HL-60 (cell line): Measurements from ENCODE around the gene SUN1.

Experiments
- CTCF ChIP-seq: IDR thresholded peaks from one replicate; pipeline ENCODE4 v1.5.1; 2011; ENCODE audit warnings: low read length, control low read depth, inconsistent platforms; ENCODE audit not compliant: insufficient read depth
- POLR2AphosphoS5 ChIP-seq: IDR thresholded peaks from 2 replicates; pipeline ENCODE4 v1.6.1; 2012; ENCODE audit warnings: low read depth

DNA sequence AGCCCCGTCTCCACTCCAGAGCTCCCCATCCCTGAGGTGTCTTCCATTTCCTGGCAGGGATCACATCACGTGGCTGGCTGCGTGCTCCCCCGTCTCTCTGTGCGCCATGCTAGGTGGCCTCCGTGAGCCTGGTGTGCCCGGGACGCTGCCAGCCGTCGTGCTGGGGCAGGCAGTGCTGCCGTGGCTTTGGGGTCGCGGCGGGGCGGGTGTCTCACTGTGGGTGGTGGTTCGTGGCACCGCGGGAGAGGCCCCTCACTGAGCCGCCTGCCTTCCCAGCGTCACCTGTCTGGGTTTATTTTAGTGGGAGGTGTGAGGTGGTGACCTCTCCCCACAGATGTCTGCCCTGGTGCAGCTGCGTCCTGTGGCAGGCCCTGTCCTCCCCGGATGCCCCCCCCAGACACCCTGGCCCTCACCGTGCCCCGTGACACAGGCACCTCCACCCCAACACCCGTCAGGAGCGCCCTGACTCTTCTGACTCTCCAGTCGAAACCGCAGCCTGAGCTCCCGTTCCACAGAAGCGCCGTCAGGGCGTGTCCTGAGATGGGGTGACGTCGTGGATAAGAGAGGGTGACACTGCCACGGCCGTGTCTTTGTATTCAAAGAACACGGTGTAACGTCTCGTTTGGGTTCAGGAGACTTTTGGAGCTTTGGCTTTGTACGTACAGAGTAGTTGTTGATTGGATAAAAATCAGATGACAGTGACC, 62.0 kb downstream of the SUN1 start:
- no peak for TF ChIP-seq POLR2AphosphoS5
- no peak for TF ChIP-seq CTCF
